NCI-H446 (cell line): ENCODE results near the gene RNF213.
A peak's percentile ranks its signal among the peaks of the same experiment; 100 is the strongest.

Experiments used
- DNase-seq, 2 experiments: peaks; one replicate each; lab custom pipeline; 2025; lab: John Stamatoyannopoulos, UW

Gene RNF213

GRCh38 chr17:80352216-80352895 is 91.7 kb downstream of the RNF213 start:
- no peak for DNase-seq

GRCh38 chr17:80352991-80353665 is 92.5 kb downstream of the RNF213 start:
- DNase-seq: no peak

DNA sequence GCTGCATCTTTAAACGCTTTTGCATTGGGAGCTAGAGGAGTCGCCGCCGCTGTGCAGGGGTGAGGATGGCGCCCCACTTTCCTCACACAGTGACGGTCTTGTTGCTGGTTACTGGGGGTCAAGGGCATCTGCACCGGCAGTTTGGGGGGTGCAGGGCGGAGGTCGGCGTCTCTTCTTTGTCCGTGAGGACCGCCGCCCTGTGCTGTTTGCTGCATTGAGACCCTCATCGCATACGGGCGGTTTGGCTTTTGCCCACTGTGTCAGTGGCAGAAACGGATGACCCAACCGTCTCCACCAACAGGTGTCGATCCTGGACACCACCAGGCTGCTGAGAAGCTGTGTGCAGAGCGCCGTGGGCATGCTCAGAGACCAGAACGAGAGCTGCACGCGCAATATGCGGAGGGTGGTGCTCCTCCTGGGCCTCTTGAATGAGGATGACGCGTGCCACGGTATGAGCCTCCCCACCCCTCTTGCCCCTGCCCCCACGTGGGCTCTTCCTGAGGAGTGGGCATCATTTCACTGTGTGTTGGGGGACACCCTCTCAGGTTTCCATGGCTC is 93.1 kb downstream of the RNF213 start:
- DNase-seq: no peak

GRCh38 chr17:80354336-80354735 is 93.7 kb downstream of the RNF213 start:
- DNase-seq: no peak

DNA sequence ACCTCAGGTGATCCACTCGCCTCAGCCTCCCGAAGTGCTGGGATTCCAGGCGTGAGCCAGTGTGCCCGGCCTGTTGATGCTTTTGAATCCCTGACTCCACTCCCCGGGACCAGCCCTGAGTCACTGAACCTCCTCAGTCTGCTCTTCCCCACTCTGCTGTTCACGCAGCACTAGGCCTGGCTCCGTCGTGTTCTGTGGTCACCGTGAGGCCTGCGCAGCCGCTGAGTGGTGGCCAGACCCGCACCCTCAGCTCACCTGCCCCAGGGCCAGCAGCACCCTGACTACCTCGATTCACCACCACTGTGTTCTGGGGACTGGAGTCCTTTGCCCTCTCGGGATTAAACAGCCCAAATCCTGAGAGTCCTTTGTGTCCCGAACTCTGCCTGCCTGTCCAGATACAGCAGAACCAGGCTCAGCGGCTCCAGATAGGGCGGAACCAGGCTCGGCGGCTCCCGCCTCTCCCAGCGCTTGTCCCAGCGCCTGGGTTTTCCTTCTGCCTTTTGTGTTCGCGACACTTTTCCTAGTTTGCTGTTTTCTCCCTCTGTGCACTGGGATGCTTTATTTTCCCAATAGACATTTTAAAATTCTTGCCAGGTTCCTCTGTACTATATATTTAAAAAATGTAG is 95.7 kb downstream of the RNF213 start:
- DNase-seq: no peak

DNA sequence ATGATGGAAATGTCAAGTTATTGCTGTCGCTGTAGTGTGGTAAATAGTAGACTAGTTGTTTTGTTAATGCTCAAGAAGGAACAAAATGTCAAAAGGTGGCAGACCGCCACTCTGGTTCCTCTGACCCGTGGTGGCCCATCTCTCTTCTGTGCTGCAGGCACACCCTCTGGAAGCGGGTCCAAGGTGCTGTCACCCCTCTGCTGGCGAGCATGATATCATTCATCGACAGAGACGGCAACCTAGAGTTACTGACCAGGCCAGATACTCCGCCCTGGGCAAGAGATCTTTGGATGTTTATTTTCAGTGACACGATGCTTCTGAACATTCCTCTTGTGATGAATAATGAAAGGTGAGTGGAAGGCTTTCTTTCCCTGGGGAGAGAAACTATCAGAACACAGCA is 97.5 kb downstream of the RNF213 start:
- DNase-seq: no peak

DNA sequence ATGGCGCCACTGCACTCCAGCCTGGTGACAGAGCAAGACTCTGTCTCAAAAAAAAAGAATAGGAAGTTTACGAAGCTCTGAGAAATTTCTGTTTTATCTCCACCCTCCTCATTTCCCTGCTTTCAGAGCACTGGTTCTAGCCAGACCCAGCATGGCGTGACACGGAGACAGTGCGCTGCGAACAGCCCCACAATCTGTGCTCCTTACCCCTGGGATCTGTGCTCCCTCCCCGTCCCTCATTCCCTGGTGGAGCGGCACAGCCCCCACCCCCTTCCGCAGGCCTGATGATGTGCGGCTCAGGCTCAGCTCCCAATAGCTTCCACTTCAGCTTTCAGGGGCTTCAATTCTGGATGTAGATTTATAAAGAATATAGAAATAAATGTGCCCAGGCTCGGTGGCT is 98.2 kb downstream of the RNF213 start:
- no peak for DNase-seq

GRCh38 chr17:80359422-80360110 is 98.9 kb downstream of the RNF213 start:
- no peak for DNase-seq

GRCh38 chr17:80360396-80360795 is 99.7 kb downstream of the RNF213 start:
- no peak for DNase-seq

- no peak for DNase-seq
Measured at GRCh38 chr17:80361495-80362220, 101.0 kb downstream of the RNF213 start.

GRCh38 chr17:80362428-80363119 is 101.9 kb downstream of the RNF213 start:
- DNase-seq: no peak

- no peak for DNase-seq
Measured at GRCh38 chr17:80363120-80363515, 102.5 kb downstream of the RNF213 start.

GRCh38 chr17:80363518-80364090 is 103.0 kb downstream of the RNF213 start:
- no peak for DNase-seq

GRCh38 chr17:80364091-80364691 is 103.5 kb downstream of the RNF213 start:
- DNase-seq: peak in 1 of 2 experiments; percentile 26

GRCh38 chr17:80365001-80365965 is 104.6 kb downstream of the RNF213 start:
- DNase-seq: no peak

DNA sequence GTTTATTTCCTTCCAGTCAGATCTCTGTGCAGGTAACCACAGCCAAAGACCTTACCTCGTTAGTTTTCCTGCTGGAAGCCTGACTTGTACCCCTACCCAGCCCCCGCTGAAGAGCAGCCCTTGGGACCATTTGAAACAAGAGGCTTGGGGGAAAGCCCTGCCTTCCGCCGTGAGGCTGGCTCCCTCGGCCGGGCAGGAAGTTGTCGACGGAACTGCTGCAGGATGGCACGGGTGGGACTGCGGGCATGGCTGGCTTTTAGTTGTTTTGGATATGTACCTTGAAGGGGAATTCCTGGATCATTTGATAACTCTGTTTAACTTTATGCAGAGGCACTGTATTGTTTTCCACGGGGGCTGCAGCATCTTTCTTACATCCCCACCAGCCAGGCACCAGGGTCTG is 105.3 kb downstream of the RNF213 start:
- DNase-seq: no peak

GRCh38 chr17:80367503-80367902 is 106.9 kb downstream of the RNF213 start:
- no peak for DNase-seq

- no peak for DNase-seq
Measured at GRCh38 chr17:80371196-80371595, 110.5 kb downstream of the RNF213 start.

DNA sequence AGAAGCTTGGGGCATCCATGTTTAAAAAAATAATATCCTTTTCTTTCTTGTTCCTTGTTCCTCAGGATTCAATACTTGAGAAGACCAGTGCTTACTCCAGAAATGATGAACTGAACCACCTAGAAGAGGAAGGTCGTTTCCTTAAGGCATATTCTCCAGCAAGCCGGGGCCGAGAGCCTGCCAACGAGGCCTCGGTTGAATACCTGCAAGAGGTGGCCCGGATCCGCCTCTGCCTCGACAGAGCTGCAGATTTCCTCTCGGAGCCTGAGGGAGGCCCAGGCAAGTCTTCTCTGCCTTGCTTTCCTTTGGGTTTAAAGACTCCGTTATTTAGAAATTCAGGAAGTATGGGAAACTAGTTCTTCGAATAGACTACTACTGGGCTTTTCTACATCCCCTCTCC is 111.8 kb downstream of the RNF213 start:
- DNase-seq: no peak
